Keratinocyte (primary cell): ENCODE measurements around the gene C16orf96. TPM values are rescaled to one million over a fixed set of nuclear protein-coding genes. Genes with fewer than 3 reads are reported as not detected.

Source experiments
- DNase-seq: peaks from one replicate; pipeline ENCODE4 v3.0.0-alpha.2; 2011; ENCODE audit warnings: low read depth, missing footprints, low spot score
- FAIRE-seq: peaks from 2 replicates; lab custom pipeline; 2011; peaks lifted over from hg19 to GRCh38; lab: Jason Lieb, UNC
- H2AFZ ChIP-seq: 2 replicates; pipeline ENCODE4 v1.6.0; 2012; ENCODE audit warnings: low read length, control low read depth, inconsistent platforms; ENCODE audit not compliant: control insufficient read depth
- H3K27ac ChIP-seq: 2 replicates; pipeline ENCODE4 v1.5.1; 2011; ENCODE audit warnings: low read length; ENCODE audit not compliant: control insufficient read depth, insufficient read depth
- H3K27me3 ChIP-seq: 3 replicates; pipeline ENCODE4 v1.6.0; 2011; ENCODE audit warnings: low read length; ENCODE audit not compliant: control insufficient read depth, insufficient read depth; ENCODE audit errors: extremely low read depth
- H3K36me3 ChIP-seq, 2 experiments: 2 replicates in 1 of 2; 3 replicates in 1 of 2; pipeline ENCODE4 v1.5.1; 2011; ENCODE audit warnings: low read length in 2 of 2, mild to moderate bottlenecking in 1 of 2; ENCODE audit not compliant: control insufficient read depth in 2 of 2, insufficient read depth in 2 of 2; ENCODE audit errors: extremely low read depth in 1 of 2
- H3K4me1 ChIP-seq: 3 replicates; pipeline ENCODE4 v1.5.1; 2011; ENCODE audit warnings: low read length; ENCODE audit not compliant: control insufficient read depth, insufficient read depth; ENCODE audit errors: extremely low read depth
- H3K4me2 ChIP-seq: 3 replicates; pipeline ENCODE4 v1.6.0; 2011; ENCODE audit warnings: low read depth, low read length; ENCODE audit not compliant: control insufficient read depth, insufficient read depth; ENCODE audit errors: extremely low read depth
- H3K4me3 ChIP-seq, 3 experiments: fragments of 200-600 bp in 1 of 3; sonication (generic) in 1 of 3; 2 replicates in 2 of 3; 3 replicates in 1 of 3; pipeline ENCODE4 v1.5.1; 2011 to 2016; ENCODE audit warnings: low read length in 3 of 3, mild to moderate bottlenecking in 3 of 3, control low read depth in 2 of 3, inconsistent platforms in 1 of 3, low read depth in 1 of 3, mixed read lengths in 1 of 3, mixed run types in 1 of 3, moderate library complexity in 1 of 3; ENCODE audit not compliant: control insufficient read depth in 2 of 3, insufficient read depth in 2 of 3; ENCODE audit errors: extremely low read depth in 1 of 3
- H3K79me2 ChIP-seq: 2 replicates; pipeline ENCODE4 v1.6.0; 2012; ENCODE audit warnings: low read length; ENCODE audit not compliant: control insufficient read depth, insufficient read depth
- H3K9ac ChIP-seq: 3 replicates; pipeline ENCODE4 v1.6.0; 2011; ENCODE audit warnings: low read length; ENCODE audit not compliant: control insufficient read depth, insufficient read depth; ENCODE audit errors: extremely low read depth
- H3K9me1 ChIP-seq: 3 replicates; pipeline ENCODE4 v1.6.0; 2011; ENCODE audit warnings: low read length; ENCODE audit not compliant: control insufficient read depth, insufficient read depth; ENCODE audit errors: extremely low read depth
- H3K9me3 ChIP-seq: 2 replicates; pipeline ENCODE4 v1.5.1; 2012; ENCODE audit warnings: low read depth, low read length; ENCODE audit not compliant: control insufficient read depth
- H4K20me1 ChIP-seq: 3 replicates; pipeline ENCODE4 v1.6.0; 2011; ENCODE audit warnings: low read length; ENCODE audit not compliant: control insufficient read depth, insufficient read depth; ENCODE audit errors: extremely low read depth
- CTCF ChIP-seq, 3 experiments: IDR thresholded peaks in 1 of 3; conservative IDR thresholded peaks in 1 of 3; optimal IDR thresholded peaks in 1 of 3; 2 replicates in 2 of 3; 3 replicates in 1 of 3; pipeline versions ENCODE3 to v1.5.1; 2011; ENCODE audit warnings: low read length in 3 of 3, mild to moderate bottlenecking in 3 of 3, moderate library complexity in 2 of 3, control low read depth in 1 of 3, inconsistent platforms in 1 of 3; ENCODE audit not compliant: insufficient read depth in 2 of 3; ENCODE audit errors: extremely low read depth in 1 of 3
- EZH2 ChIP-seq: IDR thresholded peaks from one replicate; pipeline ENCODE4 v1.6.1; 2012; ENCODE audit warnings: inconsistent platforms, mild to moderate bottlenecking, low read length, moderate library complexity
- dilution Hi-C: fragments of 300-500 bp; cut with MboI; formaldehyde crosslinking; loops from one replicate; pipeline ENCODE4 v1.7.0; 2020; ENCODE audit warnings: low sequenced_read_pairs; ENCODE audit not compliant: extremely low pct_ligation_motif_present
- polyA plus RNA-seq, 5 experiments: library from polyadenylated mRNA; depleted of rRNA in 3 of 5; stranded (reverse) in 3 of 5; stranded (forward) in 1 of 5; unstranded in 1 of 5; fragments of >200 nt; gene quantifications; 1 replicate in 1 of 5; 2 replicates in 3 of 5; 3 replicates in 1 of 5; pipeline versions ENCODE4 v1.2.1 to v1.2.3, GENCODE V29; 2011 to 2012; ENCODE audit warnings: missing spikeins in 2 of 5, low read depth in 1 of 5, low replicate concordance in 1 of 5

Gene C16orf96
- polyA plus RNA-seq, 1 donor (not counting 4 experiments of a cell fraction or from before 2014, with no cell fraction given), result not detected

- H3K9me1 ChIP-seq, result no peaks in the 10 kb centered on the region
- TF ChIP-seq EZH2, result no peak
- TF ChIP-seq CTCF (optimal IDR thresholded peaks at IDR 0.05 in 1 of 3, IDR thresholded peaks at IDR 0.05 in 1 of 3, conservative IDR thresholded peaks at IDR 0.05 in 1 of 3; ENCODE audit: extremely low read depth in 1 of 3, insufficient read depth in 2 of 3, low read length in 3 of 3), result no peak
- H3K36me3 ChIP-seq, result peaks cover 3 to 6% of the 10 kb centered on the region in 2 experiments
- H3K9ac ChIP-seq, result no peak overlapping the region
- DNase-seq, result no peak
- no peak overlapping the region for H3K4me2 ChIP-seq
- no peaks in the 10 kb centered on the region for H3K27me3 ChIP-seq
- no peak overlapping the region for H3K27ac ChIP-seq
- dilution Hi-C loops, result no loop called here
- no peak for FAIRE-seq
- H3K4me3 ChIP-seq, result no peak overlapping the region
- peaks cover 28% of the 10 kb centered on the region for H3K79me2 ChIP-seq
- no peaks in the 10 kb centered on the region for H4K20me1 ChIP-seq
- peaks cover 3% of the 10 kb centered on the region for H3K9me3 ChIP-seq
- peaks cover 17% of the 10 kb centered on the region for H3K4me1 ChIP-seq
- H2AFZ ChIP-seq, result no peak overlapping the region
These were observed 16.3 kb upstream of the C16orf96 start for GRCh38 chr16:4539716-4540284.

- Histone ChIP-seq H3K79me2 (no peaks in the 10 kb centered on the region), H4K20me1 (no peaks in the 10 kb centered on the region), H3K27me3 (no peaks in the 10 kb centered on the region), H3K4me1 (no peaks in the 10 kb centered on the region), H3K9me1 (no peaks in the 10 kb centered on the region), H2AFZ (no peak overlapping the region), H3K9ac (no peak overlapping the region), H3K27ac (no peak overlapping the region), H3K36me3 (no peaks in the 10 kb centered on the region), H3K4me2 (no peak overlapping the region), H3K4me3 (no peak overlapping the region), H3K9me3 (peaks cover 3% of the 10 kb centered on the region)
- dilution Hi-C loops, result no loop called here
- TF ChIP-seq CTCF (optimal IDR thresholded peaks at IDR 0.05 in 1 of 3, IDR thresholded peaks at IDR 0.05 in 1 of 3, conservative IDR thresholded peaks at IDR 0.05 in 1 of 3; ENCODE audit: extremely low read depth in 1 of 3, insufficient read depth in 2 of 3, low read length in 3 of 3) (no peak), EZH2 (no peak)
- no peak for FAIRE-seq
- no peak for DNase-seq
These were observed 11.7 kb upstream of the C16orf96 start for GRCh38 chr16:4544473-4544872.
